GM20431 (cell line): ENCODE results near the gene LAMTOR1.

ENCODE experiments used
- in situ Hi-C: fragments of 300-500 bp; cut with MseI, MboI; formaldehyde crosslinking; loops from one replicate; pipeline ENCODE4 v1.15.0; 2020; ENCODE audit warnings: low sequenced_read_pairs; ENCODE audit not compliant: unreplicated experiment

LAMTOR1 gene

DNA sequence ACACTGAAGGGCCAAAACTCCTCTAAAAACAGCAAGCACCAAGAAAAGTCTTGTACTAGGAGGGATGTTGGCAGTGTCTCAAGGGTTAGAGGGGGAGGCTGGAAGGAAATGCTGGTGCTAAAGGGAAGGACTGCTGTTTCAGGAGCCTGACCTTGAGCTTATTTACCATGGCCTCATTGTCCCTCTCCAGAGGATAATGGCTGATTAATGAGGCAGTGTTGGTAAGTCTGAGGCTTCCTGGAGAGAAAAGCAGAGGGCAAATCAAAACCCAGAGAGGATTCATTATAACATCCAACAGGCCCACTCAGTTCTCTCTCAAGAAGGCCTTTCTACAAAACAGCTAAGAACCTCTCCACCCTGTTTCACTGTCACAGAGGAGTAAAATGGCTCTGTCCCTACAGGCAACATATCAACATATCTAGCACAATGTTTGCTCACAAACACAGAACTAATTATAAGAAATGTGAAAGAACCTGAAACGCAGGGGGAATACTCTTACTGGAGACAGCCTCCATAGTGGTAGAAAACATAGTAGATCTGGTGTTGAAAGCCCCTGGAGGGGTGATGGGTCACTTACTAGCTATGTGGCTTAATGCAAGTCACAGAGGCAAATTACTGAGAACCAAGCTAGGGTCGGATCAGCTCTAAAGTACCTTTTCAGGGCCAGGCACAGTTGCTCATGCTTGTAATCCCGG lies 54.2 kb downstream of the LAMTOR1 start:
- in situ Hi-C loops: no loop called here
